ENCODE data around the gene C2orf92.

DNA sequence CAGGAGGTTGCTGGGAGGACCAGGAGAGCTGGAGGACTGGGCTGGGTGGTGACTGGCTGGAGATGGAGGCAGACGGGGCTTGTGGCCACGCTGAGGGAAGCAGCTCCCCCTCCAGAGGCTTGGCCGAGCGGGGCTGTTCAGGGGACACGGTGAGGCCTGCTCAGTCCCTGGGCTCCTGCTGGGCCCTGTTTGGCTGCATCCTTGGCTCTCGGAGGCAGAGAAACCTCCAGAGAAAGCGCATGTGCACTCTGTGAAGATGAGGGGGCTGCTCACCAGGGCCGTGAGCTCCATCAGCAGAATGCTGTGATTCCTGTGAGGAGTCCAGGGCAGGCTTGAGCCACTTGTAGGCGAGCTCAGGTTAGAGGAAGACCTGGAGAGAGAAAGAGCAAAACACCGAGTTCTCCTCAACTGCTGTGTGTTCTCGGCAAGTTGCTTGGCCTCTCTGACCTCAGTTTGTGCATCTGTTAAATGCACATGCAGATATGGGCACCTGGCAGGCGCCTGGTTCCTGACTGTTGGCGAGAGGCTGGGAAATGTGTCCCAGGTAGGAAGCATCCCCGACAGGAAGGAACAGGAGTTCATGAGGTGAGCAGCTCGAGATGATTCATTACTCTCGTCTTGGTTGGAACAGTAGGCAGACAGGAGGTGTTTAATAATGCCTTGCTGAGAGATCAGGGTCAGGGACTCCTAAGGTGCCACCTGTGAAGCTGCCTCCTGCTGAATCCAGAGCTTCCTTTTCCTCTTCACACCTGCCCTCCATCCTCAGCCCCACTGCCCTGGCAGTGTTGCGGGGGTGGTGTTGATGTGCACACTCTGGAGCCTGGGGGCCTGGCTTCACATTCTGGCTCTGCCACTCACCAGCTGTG is 44.8 kb downstream of the C2orf92 start:
- TF ChIP-seq, protein P1, sequence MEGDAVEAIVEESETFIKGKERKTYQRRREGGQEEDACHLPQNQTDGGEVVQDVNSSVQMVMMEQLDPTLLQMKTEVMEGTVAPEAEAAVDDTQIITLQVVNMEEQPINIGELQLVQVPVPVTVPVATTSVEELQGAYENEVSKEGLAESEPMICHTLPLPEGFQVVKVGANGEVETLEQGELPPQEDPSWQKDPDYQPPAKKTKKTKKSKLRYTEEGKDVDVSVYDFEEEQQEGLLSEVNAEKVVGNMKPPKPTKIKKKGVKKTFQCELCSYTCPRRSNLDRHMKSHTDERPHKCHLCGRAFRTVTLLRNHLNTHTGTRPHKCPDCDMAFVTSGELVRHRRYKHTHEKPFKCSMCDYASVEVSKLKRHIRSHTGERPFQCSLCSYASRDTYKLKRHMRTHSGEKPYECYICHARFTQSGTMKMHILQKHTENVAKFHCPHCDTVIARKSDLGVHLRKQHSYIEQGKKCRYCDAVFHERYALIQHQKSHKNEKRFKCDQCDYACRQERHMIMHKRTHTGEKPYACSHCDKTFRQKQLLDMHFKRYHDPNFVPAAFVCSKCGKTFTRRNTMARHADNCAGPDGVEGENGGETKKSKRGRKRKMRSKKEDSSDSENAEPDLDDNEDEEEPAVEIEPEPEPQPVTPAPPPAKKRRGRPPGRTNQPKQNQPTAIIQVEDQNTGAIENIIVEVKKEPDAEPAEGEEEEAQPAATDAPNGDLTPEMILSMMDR (IDR thresholded peaks at IDR 0.05; ENCODE audit: poor library complexity, severe bottlenecking): no peak
- no peak for TF ChIP-seq RAD21 (conservative IDR thresholded peaks at IDR 0.05)
- TF ChIP-seq, protein P2, sequence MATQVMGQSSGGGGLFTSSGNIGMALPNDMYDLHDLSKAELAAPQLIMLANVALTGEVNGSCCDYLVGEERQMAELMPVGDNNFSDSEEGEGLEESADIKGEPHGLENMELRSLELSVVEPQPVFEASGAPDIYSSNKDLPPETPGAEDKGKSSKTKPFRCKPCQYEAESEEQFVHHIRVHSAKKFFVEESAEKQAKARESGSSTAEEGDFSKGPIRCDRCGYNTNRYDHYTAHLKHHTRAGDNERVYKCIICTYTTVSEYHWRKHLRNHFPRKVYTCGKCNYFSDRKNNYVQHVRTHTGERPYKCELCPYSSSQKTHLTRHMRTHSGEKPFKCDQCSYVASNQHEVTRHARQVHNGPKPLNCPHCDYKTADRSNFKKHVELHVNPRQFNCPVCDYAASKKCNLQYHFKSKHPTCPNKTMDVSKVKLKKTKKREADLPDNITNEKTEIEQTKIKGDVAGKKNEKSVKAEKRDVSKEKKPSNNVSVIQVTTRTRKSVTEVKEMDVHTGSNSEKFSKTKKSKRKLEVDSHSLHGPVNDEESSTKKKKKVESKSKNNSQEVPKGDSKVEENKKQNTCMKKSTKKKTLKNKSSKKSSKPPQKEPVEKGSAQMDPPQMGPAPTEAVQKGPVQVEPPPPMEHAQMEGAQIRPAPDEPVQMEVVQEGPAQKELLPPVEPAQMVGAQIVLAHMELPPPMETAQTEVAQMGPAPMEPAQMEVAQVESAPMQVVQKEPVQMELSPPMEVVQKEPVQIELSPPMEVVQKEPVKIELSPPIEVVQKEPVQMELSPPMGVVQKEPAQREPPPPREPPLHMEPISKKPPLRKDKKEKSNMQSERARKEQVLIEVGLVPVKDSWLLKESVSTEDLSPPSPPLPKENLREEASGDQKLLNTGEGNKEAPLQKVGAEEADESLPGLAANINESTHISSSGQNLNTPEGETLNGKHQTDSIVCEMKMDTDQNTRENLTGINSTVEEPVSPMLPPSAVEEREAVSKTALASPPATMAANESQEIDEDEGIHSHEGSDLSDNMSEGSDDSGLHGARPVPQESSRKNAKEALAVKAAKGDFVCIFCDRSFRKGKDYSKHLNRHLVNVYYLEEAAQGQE (IDR thresholded peaks at IDR 0.05; ENCODE audit: borderline replicate concordance): no peak
